Body of pancreas (tissue), 4 donors: ENCODE data around the gene SLC24A4. TPM values are rescaled to one million over a fixed set of nuclear protein-coding genes. Genes with fewer than 3 reads are reported as not detected.

Source experiments
- ATAC-seq: fragments of 150-250 bp; one replicate; pipeline ENCODE4 v1.9.1; 2016
- DNase-seq, 4 donors: peaks; one replicate each; pipeline ENCODE4 v3.0.0-alpha.2; 2019
- H3K27ac ChIP-seq, 4 donors: fragments of 200-600 bp; sonication (generic); 1 replicate in 3 of 4; 2 replicates in 1 of 4; pipeline versions ENCODE4 v1.5.1 to v1.6.1; 2016 to 2019; ENCODE audit warnings: mild to moderate bottlenecking in 1 of 4, mixed read lengths in 1 of 4, moderate library complexity in 1 of 4
- H3K27me3 ChIP-seq, 2 donors: fragments of 200-600 bp; sonication (generic); one replicate each; pipeline ENCODE4 v1.6.0; 2016; ENCODE audit warnings: mild to moderate bottlenecking in 1 of 2
- H3K36me3 ChIP-seq, 2 donors: fragments of 200-600 bp; sonication (generic); replicated peaks in 1 of 2; 2 replicates each; pipeline ENCODE4 v1.5.1; 2016; ENCODE audit warnings: low read depth in 2 of 2; ENCODE audit not compliant: insufficient read depth in 1 of 2
- H3K4me1 ChIP-seq: fragments of 200-600 bp; sonication (generic); one replicate; pipeline ENCODE4 v1.6.0; 2016
- H3K4me3 ChIP-seq, 2 donors: fragments of 200-600 bp; sonication (generic); 1 replicate in 1 of 2; 2 replicates in 1 of 2; pipeline ENCODE4 v1.5.1; 2016 to 2019
- H3K9me3 ChIP-seq, 3 donors: fragments of 200-600 bp; sonication (generic); 1 replicate in 2 of 3; 2 replicates in 1 of 3; pipeline ENCODE4 v1.5.1; 2016
- POLR2A ChIP-seq, 3 donors: fragments of 450-650 bp; IDR thresholded peaks; one replicate each; pipeline ENCODE4 v1.6.1; 2016; ENCODE audit warnings: antibody characterized with exemption in 3 of 3, mild to moderate bottlenecking in 2 of 3
- WGBS, 2 donors: methylation state at CpG; one replicate each; pipeline ENCODE4 v1.1.5; 2017; 5-methylcytosine and 5-hydroxymethylcytosine counted together
- intact Hi-C: fragments of 100-400 bp; cut with DNase I; formaldehyde crosslinking; loops from one replicate; pipeline ENCODE4 v1.15.1; 2023
- total RNA-seq, 2 donors: library from RNA; depleted of rRNA; stranded (reverse); fragments of >200 nt; gene quantifications; one replicate each; pipeline ENCODE4 v1.1.0, GENCODE V29; 2016
- TF ChIP-seq, protein P1 (sequence below), 7 experiments: fragments of 450-650 bp in 4 of 7; fragments of 200-600 bp in 3 of 7; sonication (generic) in 3 of 7; IDR thresholded peaks; one replicate each; pipeline ENCODE4 v1.5.1; 2016 to 2019; ENCODE audit warnings: antibody characterized with exemption in 7 of 7

SLC24A4 gene
- total RNA-seq, 2 donors from 2014 or later: 0.26 TPM; not detected in 1

DNA sequence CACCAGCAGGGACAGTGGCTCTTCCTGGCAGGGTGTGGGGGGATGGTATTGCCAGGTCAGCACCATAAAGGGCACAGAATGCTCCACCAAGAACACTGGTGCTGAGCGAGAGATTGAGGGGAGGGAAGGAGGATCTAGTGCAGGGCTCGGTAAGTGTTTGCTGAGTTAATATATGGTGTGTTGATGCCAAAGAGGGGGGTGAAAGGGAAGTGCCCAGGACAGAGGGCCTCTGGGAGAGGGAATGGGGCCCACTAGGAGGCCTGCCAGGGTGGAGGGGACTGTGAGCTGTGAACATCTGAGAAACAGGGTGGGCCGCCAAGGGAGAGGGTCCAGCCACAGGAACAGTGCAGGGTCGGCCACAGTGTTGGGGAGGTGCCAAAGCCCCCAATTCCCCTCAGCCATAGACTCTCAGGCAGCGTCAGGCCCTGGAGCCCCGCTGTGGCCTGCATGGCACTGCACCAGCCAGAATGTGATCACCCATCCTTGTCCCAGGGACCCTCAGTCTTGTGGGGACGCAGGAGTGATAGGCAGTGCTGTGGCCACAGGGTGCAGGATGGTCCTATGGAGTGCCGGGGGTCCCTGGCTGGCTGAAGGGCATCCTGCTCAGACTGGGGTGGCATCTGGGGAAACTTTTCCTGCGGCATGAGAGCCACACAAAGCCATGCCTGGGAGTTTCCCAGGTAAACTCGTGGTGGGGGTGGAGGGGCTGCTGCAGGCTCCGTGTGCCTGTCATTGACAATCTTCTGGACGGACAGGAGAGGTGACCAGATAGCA, 202.5 kb downstream of the SLC24A4 start:
- 79% methylated on average over 11 to 12 of the region's 12 CpGs for WGBS, 2 donors
- intact Hi-C loops: no loop called here
- Histone ChIP-seq H3K27me3 (no peaks in the 10 kb centered on the region), H3K9me3 (no peaks in the 10 kb centered on the region), H3K4me3 (no peak overlapping the region), H3K4me1 (no peaks in the 10 kb centered on the region), H3K36me3 (no peaks in the 10 kb centered on the region), H3K27ac (no peak overlapping the region)
- TF ChIP-seq, protein P1, sequence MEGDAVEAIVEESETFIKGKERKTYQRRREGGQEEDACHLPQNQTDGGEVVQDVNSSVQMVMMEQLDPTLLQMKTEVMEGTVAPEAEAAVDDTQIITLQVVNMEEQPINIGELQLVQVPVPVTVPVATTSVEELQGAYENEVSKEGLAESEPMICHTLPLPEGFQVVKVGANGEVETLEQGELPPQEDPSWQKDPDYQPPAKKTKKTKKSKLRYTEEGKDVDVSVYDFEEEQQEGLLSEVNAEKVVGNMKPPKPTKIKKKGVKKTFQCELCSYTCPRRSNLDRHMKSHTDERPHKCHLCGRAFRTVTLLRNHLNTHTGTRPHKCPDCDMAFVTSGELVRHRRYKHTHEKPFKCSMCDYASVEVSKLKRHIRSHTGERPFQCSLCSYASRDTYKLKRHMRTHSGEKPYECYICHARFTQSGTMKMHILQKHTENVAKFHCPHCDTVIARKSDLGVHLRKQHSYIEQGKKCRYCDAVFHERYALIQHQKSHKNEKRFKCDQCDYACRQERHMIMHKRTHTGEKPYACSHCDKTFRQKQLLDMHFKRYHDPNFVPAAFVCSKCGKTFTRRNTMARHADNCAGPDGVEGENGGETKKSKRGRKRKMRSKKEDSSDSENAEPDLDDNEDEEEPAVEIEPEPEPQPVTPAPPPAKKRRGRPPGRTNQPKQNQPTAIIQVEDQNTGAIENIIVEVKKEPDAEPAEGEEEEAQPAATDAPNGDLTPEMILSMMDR (IDR thresholded peaks at IDR 0.05): no peak
- no peak for TF ChIP-seq POLR2A (IDR thresholded peaks at IDR 0.05)
- DNase-seq (no peak), ATAC-seq (no peak)

DNA sequence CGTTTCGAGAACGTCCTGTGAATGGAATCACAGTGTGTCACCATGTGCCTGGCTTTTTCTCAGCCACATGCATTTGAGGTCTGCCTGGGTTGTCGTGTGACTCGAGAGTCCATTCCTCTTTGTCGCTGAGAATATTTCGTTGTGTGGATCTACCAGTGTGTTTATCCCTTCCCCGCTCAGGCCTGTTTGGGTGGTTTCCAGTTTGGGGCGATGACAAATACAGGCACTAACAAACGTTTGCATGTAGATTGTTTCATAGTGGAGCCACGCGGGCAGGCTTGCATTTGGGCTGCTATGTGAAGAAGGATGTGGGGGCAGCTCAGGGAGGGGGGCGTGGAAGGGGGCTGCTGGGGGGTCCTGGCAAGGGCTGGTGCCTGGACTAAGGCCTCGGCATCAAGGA, 204.8 kb downstream of the SLC24A4 start:
- Histone ChIP-seq H3K4me1 (no peaks in the 10 kb centered on the region), H3K36me3 (no peaks in the 10 kb centered on the region), H3K27me3 (no peaks in the 10 kb centered on the region), H3K4me3 (no peak overlapping the region), H3K9me3 (no peaks in the 10 kb centered on the region), H3K27ac (no peak overlapping the region)
- TF ChIP-seq, protein P1 (IDR thresholded peaks at IDR 0.05): no peak
- no peak for TF ChIP-seq POLR2A (IDR thresholded peaks at IDR 0.05)
- 70 to 79% methylated on average over 13 to 14 of the region's 14 CpGs for WGBS, 2 donors
- DNase-seq (no peak), ATAC-seq (no peak)
- intact Hi-C loops: no loop called here

DNA sequence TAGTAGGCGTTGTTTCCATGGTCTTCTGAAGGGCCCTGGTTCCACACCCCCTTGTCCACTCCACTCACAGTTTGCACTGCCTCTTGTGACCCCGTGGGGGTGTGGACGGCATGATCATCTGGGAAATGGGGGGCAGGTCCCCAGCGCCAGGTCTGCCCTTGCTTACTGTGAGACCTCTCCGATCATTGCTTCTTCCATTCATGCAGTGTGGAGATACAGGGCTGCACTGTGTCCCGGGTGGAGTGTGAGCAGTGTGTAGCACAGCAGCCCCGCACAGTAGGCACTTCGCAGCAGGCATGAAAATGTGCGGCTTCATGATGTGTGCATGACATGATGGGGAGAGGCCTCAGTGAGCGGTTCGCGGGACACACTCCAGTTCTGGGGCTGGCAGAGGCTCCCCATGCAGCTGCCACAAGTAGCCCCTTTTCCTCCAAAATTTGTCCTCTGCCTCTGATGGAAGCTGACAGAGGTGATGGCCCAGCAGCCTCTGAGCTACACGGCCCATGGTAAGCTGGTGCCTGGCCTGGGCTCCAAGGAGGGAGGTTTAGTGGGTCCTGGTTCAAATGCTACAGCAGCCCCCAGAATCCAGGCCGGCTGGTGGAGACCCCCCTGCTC, 205.6 kb downstream of the SLC24A4 start:
- Histone ChIP-seq H3K9me3 (no peaks in the 10 kb centered on the region), H3K4me3 (no peak overlapping the region), H3K27ac (no peak overlapping the region), H3K27me3 (no peaks in the 10 kb centered on the region), H3K36me3 (no peaks in the 10 kb centered on the region), H3K4me1 (no peaks in the 10 kb centered on the region)
- TF ChIP-seq, protein P1 (IDR thresholded peaks at IDR 0.05): no peak
- ATAC-seq (no peak), DNase-seq (no peak)
- intact Hi-C loops: no loop called here
- 76 to 86% methylated on average over 6 to 12 of the region's 14 CpGs for WGBS, 2 donors

DNA sequence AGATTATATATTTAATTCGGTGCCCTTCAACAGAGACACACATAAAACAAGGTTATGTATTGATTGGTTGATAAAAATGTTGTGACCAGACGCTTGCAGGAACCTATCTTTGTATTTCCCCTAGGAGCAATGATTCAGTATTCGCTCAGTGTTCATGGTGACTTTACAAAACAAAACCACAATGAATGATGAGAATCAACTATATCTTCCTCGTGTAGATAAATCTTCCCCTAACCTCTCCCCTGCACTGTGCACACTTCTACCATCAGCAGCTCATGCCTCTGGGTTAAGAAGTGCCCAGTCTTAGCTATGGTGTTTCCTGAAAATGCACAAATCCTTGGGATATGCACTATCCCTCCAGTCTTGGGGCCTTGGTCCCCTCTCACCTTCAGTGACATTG, 206.9 kb downstream of the SLC24A4 start:
- ATAC-seq: no peak

More for the DNA sequence above, 206.9 kb downstream of the SLC24A4 start:
- Histone ChIP-seq H3K4me3 (no peak overlapping the region), H3K27me3 (no peaks in the 10 kb centered on the region), H3K27ac (no peak overlapping the region), H3K4me1 (no peaks in the 10 kb centered on the region), H3K36me3 (no peaks in the 10 kb centered on the region), H3K9me3 (no peaks in the 10 kb centered on the region)
- intact Hi-C loops: no loop called here
- TF ChIP-seq, protein P1 (IDR thresholded peaks at IDR 0.05): no peak
- TF ChIP-seq POLR2A (IDR thresholded peaks at IDR 0.05): no peak
- 52 to 60% methylated on average over 4 of the region's 4 CpGs for WGBS, 2 donors
- DNase-seq: no peak
